Suprapubic skin (tissue), 4 donors: Measurements from ENCODE around the gene UNCX.

ENCODE experiments used
- CTCF ChIP-seq, 2 donors: fragments of 200-600 bp in 1 of 2; fragments of 450-650 bp in 1 of 2; sonication (generic) in 1 of 2; IDR thresholded peaks; one replicate each; pipeline ENCODE4 v1.5.1; 2016 to 2019; ENCODE audit warnings: antibody characterized with exemption in 2 of 2, mild to moderate bottlenecking in 1 of 2, moderate library complexity in 1 of 2
- EP300 ChIP-seq: sonication (generic); formaldehyde crosslinking; IDR thresholded peaks from one replicate; pipeline ENCODE4 v1.6.1; 2017; ENCODE audit warnings: antibody characterized with exemption
- POLR2A ChIP-seq, 2 donors: fragments of 450-650 bp; IDR thresholded peaks; one replicate each; pipeline ENCODE4 v1.6.1; 2017; ENCODE audit warnings: antibody characterized with exemption in 2 of 2, mild to moderate bottlenecking in 2 of 2, moderate library complexity in 2 of 2
- POLR2AphosphoS5 ChIP-seq, 3 donors: sonication (generic); formaldehyde crosslinking; IDR thresholded peaks; one replicate each; pipeline ENCODE4 v1.6.1; 2017; ENCODE audit warnings: antibody characterized with exemption in 3 of 3

DNA sequence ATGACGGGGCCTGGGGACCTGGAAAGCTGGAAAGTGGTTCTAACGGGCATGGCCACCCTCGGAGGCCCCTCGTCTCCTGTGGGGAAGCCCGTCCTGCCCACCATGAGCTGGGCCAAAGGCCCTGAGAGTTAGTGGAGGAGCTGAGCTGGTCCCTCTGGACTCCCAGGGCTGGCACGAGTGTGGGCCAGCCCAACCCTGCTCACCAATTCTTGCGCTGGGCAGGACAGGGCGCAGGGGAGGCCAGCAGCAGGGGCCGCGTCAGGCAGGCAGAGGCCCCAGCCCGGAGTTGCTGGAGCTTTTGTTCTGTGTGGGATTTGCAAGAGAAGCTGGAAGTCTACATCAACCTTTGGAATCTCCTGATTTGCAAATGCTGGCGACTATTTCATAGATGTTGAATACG lies 29.8 kb downstream of the UNCX start:
- no peak for TF ChIP-seq CTCF (IDR thresholded peaks at IDR 0.05)
- no peak for TF ChIP-seq POLR2A (IDR thresholded peaks at IDR 0.05)
- TF ChIP-seq EP300 = no peak
- TF ChIP-seq POLR2AphosphoS5 (IDR thresholded peaks at IDR 0.05) = no peak
